ENCODE results near the gene VAPB.

VAPB gene

DNA sequence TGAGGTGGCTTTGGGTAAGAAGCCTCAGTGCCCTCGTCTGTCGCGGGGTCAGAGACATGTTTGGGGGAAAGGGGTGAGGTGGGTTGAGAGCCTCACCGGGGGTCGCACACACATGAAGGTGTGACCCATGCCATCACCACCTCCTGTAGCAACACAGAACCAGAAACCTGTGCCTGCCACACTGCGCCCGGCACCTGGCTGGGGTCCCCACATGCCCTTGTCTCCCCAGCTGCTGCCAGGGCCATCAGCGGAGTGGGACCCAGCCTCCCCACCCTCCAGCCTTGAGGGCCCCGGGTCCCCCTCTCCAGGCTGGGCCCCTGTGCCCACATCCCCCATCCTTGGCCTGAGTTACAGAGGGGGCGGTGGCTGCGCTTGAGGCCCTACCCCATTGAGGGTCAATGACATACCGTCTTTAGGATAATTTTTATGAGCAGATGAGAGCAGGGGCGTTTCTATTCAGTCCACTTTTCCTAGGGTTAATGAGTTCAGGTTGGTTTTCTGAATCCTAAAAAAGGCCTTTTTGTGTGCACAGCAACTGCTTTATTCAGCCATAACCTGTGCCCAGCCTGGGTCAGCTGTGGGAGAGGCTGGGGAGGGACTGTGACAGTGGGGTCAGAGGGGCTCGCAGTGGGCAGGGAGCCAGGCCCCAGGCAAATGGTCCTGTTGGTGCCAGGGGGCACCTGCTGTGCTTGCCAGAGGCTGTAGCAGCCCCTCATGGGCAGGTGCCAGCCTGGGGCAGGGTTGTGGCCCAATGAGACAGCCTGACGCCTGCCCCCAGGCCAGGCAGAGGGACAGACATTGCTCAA is 106.8 kb downstream of the VAPB start:
- H3K27me3 ChIP-seq (ENCODE audit: insufficient read depth, low read length, poor library complexity): no peaks in the 10 kb centered on the region
- DNase-seq: no peak
- WGBS (ENCODE audit: extremely low coverage, insufficient coverage, low lambda C conversion rate): no CpG with 5 or more reads among the region's 15 CpGs

DNA sequence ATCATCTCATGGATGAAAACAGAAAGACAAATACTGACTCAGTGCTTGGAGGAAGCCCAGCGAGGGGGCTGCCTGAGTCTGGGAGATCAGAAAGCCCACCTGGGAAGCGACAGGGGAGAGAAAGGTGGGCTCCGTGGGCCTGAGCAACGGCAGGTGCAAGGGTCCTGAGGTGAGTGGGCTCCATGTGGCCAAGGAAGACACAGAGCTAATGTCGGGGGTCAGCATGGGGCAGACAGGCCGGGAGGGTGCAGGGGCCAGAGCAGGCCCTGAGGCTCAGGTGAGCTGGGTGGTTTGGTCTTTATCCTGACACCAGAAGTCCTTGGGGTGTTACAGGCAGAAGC is 107.4 kb downstream of the VAPB start:
- no peak overlapping the region for H3K56ac ChIP-seq (ENCODE audit: low read length)
- no peaks in the 10 kb centered on the region for H3K79me1 ChIP-seq (ENCODE audit: low read length)
- no peaks in the 10 kb centered on the region for H3K79me2 ChIP-seq (ENCODE audit: control insufficient read depth, insufficient read depth, low read length)
- H3K27me3 ChIP-seq (ENCODE audit: insufficient read depth, low read length, poor library complexity): no peaks in the 10 kb centered on the region
- H2BK5ac ChIP-seq (ENCODE audit: low read length): no peak overlapping the region
- H3K36me3 ChIP-seq (ENCODE audit: control insufficient read depth, insufficient read depth, low read length): no peaks in the 10 kb centered on the region
- no peak overlapping the region for H2BK120ac ChIP-seq (ENCODE audit: low read depth, low read length)
- H3K4ac ChIP-seq (ENCODE audit: low read depth, low read length): no peak overlapping the region
- H4K5ac ChIP-seq (ENCODE audit: low read length): no peak overlapping the region
- no peak overlapping the region for H2BK15ac ChIP-seq (replicated peaks; ENCODE audit: low read depth)
- WGBS (ENCODE audit: extremely low coverage, insufficient coverage, low lambda C conversion rate): no CpG with 5 or more reads among the region's 6 CpGs
- no peak overlapping the region for H3K23ac ChIP-seq (ENCODE audit: low read length)
- H3K18ac ChIP-seq (ENCODE audit: low read length): no peak overlapping the region
- H3K27ac ChIP-seq (ENCODE audit: low read depth, low read length): no peak overlapping the region
- H2AK5ac ChIP-seq (ENCODE audit: low read length): no peak overlapping the region
- H3K4me3 ChIP-seq (ENCODE audit: low read length): no peak overlapping the region
- no peaks in the 10 kb centered on the region for H3K4me1 ChIP-seq (ENCODE audit: control insufficient read depth, low read depth, low read length)
- no peak overlapping the region for H3K4me2 ChIP-seq (ENCODE audit: low read length)
- no peak overlapping the region for H3K9ac ChIP-seq (ENCODE audit: low read length)
- H4K8ac ChIP-seq (ENCODE audit: low read depth, low read length): no peak overlapping the region
- DNase-seq: no peak

More for the DNA sequence above, 106.8 kb downstream of the VAPB start:
- Histone ChIP-seq H4K8ac (ENCODE audit: low read depth, low read length) (no peak overlapping the region), H3K4me2 (ENCODE audit: low read length) (no peak overlapping the region), H3K27ac (ENCODE audit: low read depth, low read length) (no peak overlapping the region), H3K4me3 (ENCODE audit: low read length) (no peak overlapping the region), H3K36me3 (ENCODE audit: control insufficient read depth, insufficient read depth, low read length) (no peaks in the 10 kb centered on the region), H2BK5ac (ENCODE audit: low read length) (no peak overlapping the region), H3K79me1 (ENCODE audit: low read length) (no peaks in the 10 kb centered on the region), H4K5ac (ENCODE audit: low read length) (no peak overlapping the region), H2BK120ac (ENCODE audit: low read depth, low read length) (no peak overlapping the region), H3K18ac (ENCODE audit: low read length) (no peak overlapping the region), H3K9ac (ENCODE audit: low read length) (no peak overlapping the region), H3K79me2 (ENCODE audit: control insufficient read depth, insufficient read depth, low read length) (no peaks in the 10 kb centered on the region), H3K4me1 (ENCODE audit: control insufficient read depth, low read depth, low read length) (no peaks in the 10 kb centered on the region), H2BK15ac (replicated peaks; ENCODE audit: low read depth) (no peak overlapping the region), H3K4ac (ENCODE audit: low read depth, low read length) (no peak overlapping the region), H2AK5ac (ENCODE audit: low read length) (no peak overlapping the region), H3K23ac (ENCODE audit: low read length) (no peak overlapping the region), H3K56ac (ENCODE audit: low read length) (no peak overlapping the region)

DNA sequence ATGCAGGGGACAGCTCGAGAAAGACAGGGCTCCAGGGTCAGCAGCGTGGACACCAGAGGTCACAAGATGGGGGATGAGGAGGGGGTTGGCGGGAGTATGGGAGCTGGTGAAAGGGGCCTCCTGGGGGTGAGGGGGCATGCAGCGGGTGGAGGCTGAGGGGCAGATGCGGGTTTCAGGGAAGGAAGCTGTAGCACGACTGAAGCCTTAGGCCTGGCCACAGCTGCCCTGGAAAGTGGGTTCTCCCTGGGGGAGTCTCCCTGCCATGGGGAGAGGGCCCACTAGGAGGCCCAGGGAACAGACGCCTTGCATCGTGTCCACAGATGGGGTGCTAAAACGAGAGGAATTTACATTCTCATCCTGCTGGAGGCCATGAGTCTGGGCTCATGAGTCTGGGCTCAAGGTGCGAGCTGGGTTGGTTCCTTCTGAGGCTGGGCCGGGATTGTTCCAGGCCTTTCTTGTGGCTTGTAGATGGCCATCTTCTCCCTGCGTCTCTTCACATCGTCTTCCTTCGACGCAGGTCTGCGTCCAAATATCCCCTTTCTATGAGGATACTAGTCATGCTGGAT is 108.1 kb downstream of the VAPB start:
- H3K18ac ChIP-seq (ENCODE audit: low read length): no peak overlapping the region
- no peaks in the 10 kb centered on the region for H3K79me1 ChIP-seq (ENCODE audit: low read length)
- H2BK5ac ChIP-seq (ENCODE audit: low read length): no peak overlapping the region
- H4K8ac ChIP-seq (ENCODE audit: low read depth, low read length): no peak overlapping the region
- H3K4me3 ChIP-seq (ENCODE audit: low read length): no peak overlapping the region
- H3K27ac ChIP-seq (ENCODE audit: low read depth, low read length): no peak overlapping the region
- no peaks in the 10 kb centered on the region for H3K27me3 ChIP-seq (ENCODE audit: insufficient read depth, low read length, poor library complexity)
- no peaks in the 10 kb centered on the region for H3K79me2 ChIP-seq (ENCODE audit: control insufficient read depth, insufficient read depth, low read length)
- no peaks in the 10 kb centered on the region for H3K4me1 ChIP-seq (ENCODE audit: control insufficient read depth, low read depth, low read length)
- H2BK15ac ChIP-seq (replicated peaks; ENCODE audit: low read depth): no peak overlapping the region
- no peak overlapping the region for H3K4me2 ChIP-seq (ENCODE audit: low read length)
- H2BK120ac ChIP-seq (ENCODE audit: low read depth, low read length): no peak overlapping the region
- no peak overlapping the region for H2AK5ac ChIP-seq (ENCODE audit: low read length)
- DNase-seq: no peak
- H3K23ac ChIP-seq (ENCODE audit: low read length): no peak overlapping the region
- H3K36me3 ChIP-seq (ENCODE audit: control insufficient read depth, insufficient read depth, low read length): no peaks in the 10 kb centered on the region
- no peak overlapping the region for H3K9ac ChIP-seq (ENCODE audit: low read length)
- no peak overlapping the region for H3K56ac ChIP-seq (ENCODE audit: low read length)
- WGBS (ENCODE audit: extremely low coverage, insufficient coverage, low lambda C conversion rate): no CpG with 5 or more reads among the region's 16 CpGs
- no peak overlapping the region for H3K4ac ChIP-seq (ENCODE audit: low read depth, low read length)
- no peak overlapping the region for H4K5ac ChIP-seq (ENCODE audit: low read length)

DNA sequence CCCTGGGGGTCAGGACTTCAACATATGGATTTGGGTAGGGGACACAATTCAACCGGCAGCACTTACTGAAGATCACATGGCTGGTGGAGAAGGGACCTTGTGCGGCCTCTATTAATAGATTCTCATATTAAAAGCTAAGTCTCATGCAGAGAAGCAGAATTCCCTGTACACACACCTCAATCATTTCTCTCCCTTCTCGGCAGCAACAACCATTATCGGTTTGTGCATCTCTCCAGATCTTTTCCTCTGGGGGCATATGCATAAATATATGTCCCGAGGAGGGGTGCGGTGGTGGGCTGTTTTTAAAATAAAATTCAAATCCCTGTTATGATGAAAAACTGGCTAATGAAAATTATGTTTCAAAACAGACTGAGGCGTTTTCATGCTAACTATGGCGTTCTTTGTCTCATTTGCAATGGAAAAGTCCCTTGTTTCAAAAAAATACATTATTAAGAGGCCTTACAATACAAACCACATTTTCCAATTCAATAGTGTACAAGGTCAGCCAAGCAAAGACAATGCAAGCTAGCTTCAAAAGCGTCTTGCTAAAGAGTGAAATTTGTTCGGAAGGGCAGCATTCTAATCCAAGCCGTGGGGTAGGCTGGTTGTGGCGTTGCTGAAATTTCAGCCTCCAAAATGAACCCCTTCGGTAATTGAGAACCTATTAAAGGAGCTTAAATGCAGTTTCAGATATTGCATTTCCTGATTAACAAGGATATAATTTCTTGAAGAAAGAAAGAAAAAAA is 108.9 kb downstream of the VAPB start:
- Histone ChIP-seq H2AK5ac (ENCODE audit: low read length) (no peak overlapping the region), H2BK120ac (ENCODE audit: low read depth, low read length) (no peak overlapping the region), H3K4me3 (ENCODE audit: low read length) (no peak overlapping the region), H3K79me1 (ENCODE audit: low read length) (no peaks in the 10 kb centered on the region), H3K27me3 (ENCODE audit: insufficient read depth, low read length, poor library complexity) (no peaks in the 10 kb centered on the region), H4K8ac (ENCODE audit: low read depth, low read length) (no peak overlapping the region), H2BK15ac (replicated peaks; ENCODE audit: low read depth) (no peak overlapping the region), H4K5ac (ENCODE audit: low read length) (no peak overlapping the region), H3K4ac (ENCODE audit: low read depth, low read length) (no peak overlapping the region), H3K4me2 (ENCODE audit: low read length) (no peak overlapping the region), H3K23ac (ENCODE audit: low read length) (no peak overlapping the region), H3K79me2 (ENCODE audit: control insufficient read depth, insufficient read depth, low read length) (no peaks in the 10 kb centered on the region), H3K4me1 (ENCODE audit: control insufficient read depth, low read depth, low read length) (no peaks in the 10 kb centered on the region), H3K56ac (ENCODE audit: low read length) (no peak overlapping the region), H2BK5ac (ENCODE audit: low read length) (no peak overlapping the region), H3K9ac (ENCODE audit: low read length) (no peak overlapping the region), H3K36me3 (ENCODE audit: control insufficient read depth, insufficient read depth, low read length) (no peaks in the 10 kb centered on the region), H3K18ac (ENCODE audit: low read length) (no peak overlapping the region), H3K27ac (ENCODE audit: low read depth, low read length) (no peak overlapping the region)
- DNase-seq: no peak
- no CpG with 5 or more reads among the region's 13 CpGs for WGBS (ENCODE audit: extremely low coverage, insufficient coverage, low lambda C conversion rate)

DNA sequence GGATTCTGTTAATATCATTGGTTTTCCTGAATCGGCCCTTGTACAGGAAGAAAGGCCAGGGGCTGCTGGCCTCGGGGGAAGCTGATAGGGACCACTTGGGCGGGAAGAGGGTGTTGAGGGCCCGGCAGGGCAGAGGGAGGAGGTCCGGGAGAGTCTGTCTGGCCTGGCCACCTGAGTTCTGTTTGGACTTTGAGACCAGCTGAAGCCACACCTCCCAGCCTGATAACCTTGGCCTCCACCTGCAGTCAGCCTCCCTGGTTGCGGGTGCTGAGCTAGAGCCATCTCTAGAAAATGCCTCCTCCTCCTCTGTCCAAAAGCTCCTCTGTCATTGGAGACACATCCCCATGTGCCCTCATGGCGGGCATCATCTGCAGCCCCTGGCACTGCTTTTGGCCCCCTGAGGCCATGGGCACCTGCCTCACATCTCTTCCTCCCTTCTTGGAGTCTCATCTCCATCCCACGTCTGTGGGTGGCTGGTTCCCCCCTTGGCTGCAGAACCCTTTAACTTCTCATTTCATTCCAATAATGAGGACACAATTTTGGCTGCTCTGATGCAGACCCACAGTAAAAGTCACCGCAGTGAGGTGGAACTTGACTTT is 109.5 kb downstream of the VAPB start:
- Histone ChIP-seq H2BK5ac (ENCODE audit: low read length) (no peak overlapping the region), H3K18ac (ENCODE audit: low read length) (no peak overlapping the region), H3K79me1 (ENCODE audit: low read length) (no peaks in the 10 kb centered on the region), H3K4me2 (ENCODE audit: low read length) (no peak overlapping the region), H3K4ac (ENCODE audit: low read depth, low read length) (no peak overlapping the region), H3K36me3 (ENCODE audit: control insufficient read depth, insufficient read depth, low read length) (no peaks in the 10 kb centered on the region), H3K56ac (ENCODE audit: low read length) (no peak overlapping the region), H4K8ac (ENCODE audit: low read depth, low read length) (no peak overlapping the region), H2BK120ac (ENCODE audit: low read depth, low read length) (no peak overlapping the region), H3K4me3 (ENCODE audit: low read length) (no peak overlapping the region), H3K27ac (ENCODE audit: low read depth, low read length) (no peak overlapping the region), H3K4me1 (ENCODE audit: control insufficient read depth, low read depth, low read length) (no peaks in the 10 kb centered on the region), H3K23ac (ENCODE audit: low read length) (no peak overlapping the region), H2BK15ac (replicated peaks; ENCODE audit: low read depth) (no peak overlapping the region), H2AK5ac (ENCODE audit: low read length) (no peak overlapping the region), H3K79me2 (ENCODE audit: control insufficient read depth, insufficient read depth, low read length) (no peaks in the 10 kb centered on the region), H3K9ac (ENCODE audit: low read length) (no peak overlapping the region), H3K27me3 (ENCODE audit: insufficient read depth, low read length, poor library complexity) (no peaks in the 10 kb centered on the region), H4K5ac (ENCODE audit: low read length) (no peak overlapping the region)
- WGBS (ENCODE audit: extremely low coverage, insufficient coverage, low lambda C conversion rate): no CpG with 5 or more reads among the region's 9 CpGs
- no peak for DNase-seq
